ENCODE data around the gene POTEM.
"Not testable (repeated sequence)": the region's sequence is repeated elsewhere in the genome, so short reads cannot be mapped to it uniquely, and the experiment has no call there.

The POTEM gene

GRCh38 chr14:18967134-18967533 lies at the start of gene POTEM:
Gene POTEM (plus strand): TSS chr14:18967434. CDS start chr14:18967486, 52 bp downstream.
- DNase-seq, result not testable (repeated sequence)

GRCh38 chr14:18918345-18918744 lies 48.9 kb upstream of the POTEM start:
- not testable (repeated sequence) for DNase-seq

GRCh38 chr14:18920052-18920451 lies 47.2 kb upstream of the POTEM start:
- DNase-seq, result not testable (repeated sequence)

- DNase-seq, result not testable (repeated sequence)
Observed at GRCh38 chr14:18921055-18921701, 46.1 kb upstream of the POTEM start.

GRCh38 chr14:18936848-18937247 lies 30.4 kb upstream of the POTEM start:
- DNase-seq, result not testable (repeated sequence)

- DNase-seq, result not testable (repeated sequence)
Observed at GRCh38 chr14:18938733-18939132, 28.5 kb upstream of the POTEM start.

- DNase-seq, result not testable (repeated sequence)
Observed at GRCh38 chr14:18949939-18950338, 17.3 kb upstream of the POTEM start.

GRCh38 chr14:18953085-18953484 lies 14.1 kb upstream of the POTEM start:
- not testable (repeated sequence) for DNase-seq

- not testable (repeated sequence) for DNase-seq
Observed at GRCh38 chr14:18955816-18956215, 11.4 kb upstream of the POTEM start.

- DNase-seq, result not testable (repeated sequence)
Observed at GRCh38 chr14:18961576-18961975, 5.7 kb upstream of the POTEM start.

- DNase-seq, result not testable (repeated sequence)
Observed at GRCh38 chr14:18962143-18962542, 5.1 kb upstream of the POTEM start.

- not testable (repeated sequence) for DNase-seq
Observed at GRCh38 chr14:18963276-18963675, 4.0 kb upstream of the POTEM start.

- not testable (repeated sequence) for DNase-seq
Observed at GRCh38 chr14:18964878-18965277, 2.4 kb upstream of the POTEM start.

GRCh38 chr14:19002566-19002965 lies 35.3 kb downstream of the POTEM start:
- DNase-seq, result not testable (repeated sequence)

GRCh38 chr14:19006490-19006889 lies 39.3 kb downstream of the POTEM start:
- DNase-seq, result not testable (repeated sequence)

- not testable (repeated sequence) for DNase-seq
Observed at GRCh38 chr14:19007678-19008077, 40.4 kb downstream of the POTEM start.

GRCh38 chr14:19011029-19011428 lies 43.8 kb downstream of the POTEM start:
- not testable (repeated sequence) for DNase-seq

GRCh38 chr14:19011703-19012102 lies 44.5 kb downstream of the POTEM start:
- DNase-seq, result not testable (repeated sequence)

GRCh38 chr14:19015185-19015584 lies 48.0 kb downstream of the POTEM start:
- DNase-seq, result not testable (repeated sequence)

GRCh38 chr14:19025080-19025589 lies 57.9 kb downstream of the POTEM start:
- DNase-seq, result not testable (repeated sequence)

- not testable (repeated sequence) for DNase-seq
Observed at GRCh38 chr14:19026649-19027351, 59.6 kb downstream of the POTEM start.

- not testable (repeated sequence) for DNase-seq
Observed at GRCh38 chr14:19027895-19028294, 60.7 kb downstream of the POTEM start.

GRCh38 chr14:19036811-19037382 lies 69.7 kb downstream of the POTEM start:
- DNase-seq, result not testable (repeated sequence)

Measured in stimulated activated naive CD4-positive, alpha-beta T cell (primary cell).